IMR-90 (cell line): Measurements from ENCODE around the gene SH3RF2.

Experiments
- CEBPB ChIP-seq: IDR thresholded peaks from 2 replicates; pipeline ENCODE4 v1.6.1; 2012; ENCODE audit warnings: low read depth, low read length, improper control_type of control experiment
- CTCF ChIP-seq: conservative IDR thresholded peaks from 2 replicates; pipeline ENCODE4 v1.5.1; 2012; ENCODE audit warnings: mild to moderate bottlenecking, low read depth, low read length, improper control_type of control experiment
- ELK1 ChIP-seq: fragments of 150-350 bp; IDR thresholded peaks from 2 replicates; pipeline ENCODE4 v1.6.1; 2016; ENCODE audit warnings: low read depth, mild to moderate bottlenecking, low read length, moderate library complexity, borderline replicate concordance
- MAFK ChIP-seq: IDR thresholded peaks from 2 replicates; pipeline ENCODE4 v1.6.1; 2012; ENCODE audit warnings: low read depth, low read length, improper control_type of control experiment
- POLR2A ChIP-seq: IDR thresholded peaks from 2 replicates; pipeline ENCODE4 v1.6.1; 2012; ENCODE audit warnings: mild to moderate bottlenecking, low read depth, low read length
- RAD21 ChIP-seq: IDR thresholded peaks from 2 replicates; pipeline ENCODE4 v1.6.1; 2012; ENCODE audit warnings: low read length, improper control_type of control experiment
- RCOR1 ChIP-seq: IDR thresholded peaks from 2 replicates; pipeline ENCODE4 v1.6.1; 2012; ENCODE audit warnings: mild to moderate bottlenecking, low read length, improper control_type of control experiment; ENCODE audit not compliant: insufficient replicate concordance
- RFX5 ChIP-seq: IDR thresholded peaks from 2 replicates; pipeline ENCODE4 v1.8.0; 2012; ENCODE audit warnings: low read depth, mild to moderate bottlenecking, low read length, moderate library complexity

GRCh38 chr5:146089287-146089686 is 152.9 kb downstream of the SH3RF2 start:
- TF ChIP-seq CTCF = no peak
- no peak for TF ChIP-seq RFX5
- TF ChIP-seq MAFK = no peak
- no peak for TF ChIP-seq POLR2A
- TF ChIP-seq RAD21 = no peak
- no peak for TF ChIP-seq ELK1
- no peak for TF ChIP-seq CEBPB
- no peak for TF ChIP-seq RCOR1
